A673 (cell line): ENCODE data around the gene MDK. TPM values are rescaled to one million over a fixed set of nuclear protein-coding genes. Genes with fewer than 3 reads are reported as not detected.

Experiments used
- BruUV-seq: library from RNA; stranded (reverse); fragments of 400-500 nt; replicated peaks from 2 replicates; lab custom pipeline; 2021; lab: Mats Ljungman, UMichigan
- CTCF ChIA-PET: fragments of 300-600 bp; sonication (Branson Sonifier 250); formaldehyde crosslinking; loops from one replicate; lab custom pipeline; 2022; ENCODE audit warnings: antibody characterized with exemption; lab: Charles Lee
- POLR2A ChIA-PET: fragments of 300-600 bp; sonication (Branson Sonifier 250); formaldehyde crosslinking; loops from one replicate; lab custom pipeline; 2022; ENCODE audit warnings: antibody characterized with exemption; ENCODE audit not compliant: low non-redundant PET; lab: Charles Lee
- DNase-seq: peaks from one replicate; pipeline ENCODE4 v3.0.0-alpha.2; 2015; ENCODE audit warnings: low spot score
- H3K27ac ChIP-seq: fragments of 200-600 bp; sonication (generic); 2 replicates; pipeline ENCODE4 v1.5.1; 2016; ENCODE audit warnings: mixed run types, low read depth, mild to moderate bottlenecking, mixed read lengths, antibody characterized with exemption, low read length; ENCODE audit not compliant: poor library complexity, severe bottlenecking
- H3K27me3 ChIP-seq: fragments of 200-600 bp; sonication (generic); replicated peaks from 2 replicates; pipeline ENCODE4 v1.6.1; 2017; ENCODE audit warnings: mixed run types, low read depth, mild to moderate bottlenecking, mixed read lengths, antibody characterized with exemption, low read length; ENCODE audit not compliant: insufficient read depth, poor library complexity
- H3K36me3 ChIP-seq: fragments of 200-600 bp; sonication (generic); 2 replicates; pipeline ENCODE4 v1.6.1; 2016; ENCODE audit warnings: mixed run types, mild to moderate bottlenecking, mixed read lengths, antibody characterized with exemption, low read length; ENCODE audit not compliant: insufficient read depth, poor library complexity, severe bottlenecking
- H3K4me1 ChIP-seq: fragments of 200-600 bp; sonication (generic); 2 replicates; pipeline ENCODE4 v1.6.1; 2017; ENCODE audit warnings: mixed run types, mild to moderate bottlenecking, mixed read lengths, antibody characterized with exemption, low read length; ENCODE audit not compliant: insufficient read depth, poor library complexity, severe bottlenecking
- H3K4me3 ChIP-seq: fragments of 200-600 bp; sonication (generic); 2 replicates; pipeline ENCODE4 v1.5.1; 2016; ENCODE audit warnings: low read depth, mixed run types, mild to moderate bottlenecking, mixed read lengths, low read length; ENCODE audit not compliant: poor library complexity, severe bottlenecking
- H3K9me3 ChIP-seq: fragments of 200-600 bp; sonication (generic); 2 replicates; pipeline ENCODE4 v1.6.1; 2016; ENCODE audit warnings: mixed run types, low read depth, mild to moderate bottlenecking, mixed read lengths, antibody characterized with exemption, low read length; ENCODE audit not compliant: poor library complexity, severe bottlenecking
- EZH2 ChIP-seq: fragments of 200-600 bp; sonication (generic); IDR thresholded peaks from 2 replicates; pipeline ENCODE4 v1.6.1; 2017; ENCODE audit warnings: borderline replicate concordance, low read depth, mild to moderate bottlenecking, mixed read lengths, antibody characterized with exemption, low read length; ENCODE audit not compliant: poor library complexity, severe bottlenecking
- intact Hi-C: fragments of 100-400 bp; cut with micrococcal nuclease; formaldehyde crosslinking; loops from one replicate; pipeline ENCODE4 v1.10.0; 2022; ENCODE audit not compliant: unreplicated experiment
- total RNA-seq: library from RNA; stranded (reverse); gene quantifications from 2 replicates; pipeline ENCODE4 v1.2.3, GENCODE V29; 2021
- TF ChIP-seq, protein P1 (sequence below): fragments of 300-800, 200-600 bp; sonication (generic); conservative IDR thresholded peaks from 2 replicates; pipeline ENCODE4 v1.5.1; 2017; ENCODE audit warnings: low read depth, mild to moderate bottlenecking, antibody characterized with exemption, low read length, moderate library complexity, mixed read lengths

Gene MDK
- total RNA-seq, 1 experiment from 2014 or later, result 252 TPM

DNA sequence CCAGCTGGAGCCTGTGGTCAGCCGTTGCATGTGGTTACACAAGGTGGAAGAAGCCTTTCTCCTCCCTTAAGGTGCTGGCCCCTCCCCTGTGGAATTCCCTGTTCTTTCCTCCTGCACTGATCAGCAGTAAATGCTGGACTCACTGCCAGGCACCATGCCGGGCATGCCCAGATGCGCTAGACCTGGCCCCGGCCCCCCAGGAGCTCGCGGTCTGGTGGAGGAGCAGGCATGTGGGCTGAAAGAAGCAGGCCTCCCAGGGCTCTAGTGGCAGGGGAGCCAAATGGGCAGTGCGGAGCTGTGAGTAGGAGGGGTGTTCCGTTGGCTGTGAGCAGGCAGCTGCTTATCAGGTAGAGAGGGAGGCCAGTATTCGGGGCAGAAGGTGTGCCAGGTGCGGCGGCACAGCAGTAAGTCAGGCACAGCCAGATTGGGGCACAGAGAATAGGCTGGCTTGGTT is 24.0 kb upstream of the MDK start:
- Histone ChIP-seq H3K4me3 (no peak overlapping the region), H3K36me3 (peaks cover 9% of the 10 kb centered on the region), H3K27me3 (no peaks in the 10 kb centered on the region), H3K9me3 (no peaks in the 10 kb centered on the region), H3K27ac (peak overlapping the region; percentile 15), H3K4me1 (peaks cover 46% of the 10 kb centered on the region)
- ChIA-PET CTCF (interaction anchor here (0.7 to 1.5 kb wide), 2 partner anchors 10 to 12 kb away, joined by 3 to 5 read pairs; partner anchors contain the start of gene DGKZ), POLR2A (interaction anchor here (0.6 kb wide), 1 partner anchor 33 kb away, joined by 6 read pairs; no protein-coding TSS in a partner anchor)
- no peak for TF ChIP-seq EZH2
- no TSS peak for BruUV-seq
- intact Hi-C loops, result no loop called here
- no peak for DNase-seq

DNA sequence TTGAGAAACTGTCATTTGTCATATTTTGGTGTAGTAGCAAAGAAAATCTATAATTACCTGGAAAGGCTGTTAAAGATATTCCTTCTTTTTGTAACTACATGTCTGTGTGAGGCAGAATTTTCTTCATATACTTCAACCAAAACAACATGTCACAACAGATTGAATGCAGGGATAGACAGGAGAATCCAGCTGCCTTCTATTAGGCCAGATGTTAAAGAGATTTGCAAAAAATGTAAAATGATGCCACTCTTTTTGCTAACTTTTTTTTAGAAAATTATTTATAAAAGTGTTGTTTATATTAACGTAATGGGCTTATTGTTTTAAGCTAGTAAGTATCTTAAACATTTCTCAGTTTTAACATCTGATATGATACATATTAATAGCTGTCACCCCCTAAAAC is 21.5 kb upstream of the MDK start:
- TF ChIP-seq EZH2, result no peak
- TF ChIP-seq, protein P1, sequence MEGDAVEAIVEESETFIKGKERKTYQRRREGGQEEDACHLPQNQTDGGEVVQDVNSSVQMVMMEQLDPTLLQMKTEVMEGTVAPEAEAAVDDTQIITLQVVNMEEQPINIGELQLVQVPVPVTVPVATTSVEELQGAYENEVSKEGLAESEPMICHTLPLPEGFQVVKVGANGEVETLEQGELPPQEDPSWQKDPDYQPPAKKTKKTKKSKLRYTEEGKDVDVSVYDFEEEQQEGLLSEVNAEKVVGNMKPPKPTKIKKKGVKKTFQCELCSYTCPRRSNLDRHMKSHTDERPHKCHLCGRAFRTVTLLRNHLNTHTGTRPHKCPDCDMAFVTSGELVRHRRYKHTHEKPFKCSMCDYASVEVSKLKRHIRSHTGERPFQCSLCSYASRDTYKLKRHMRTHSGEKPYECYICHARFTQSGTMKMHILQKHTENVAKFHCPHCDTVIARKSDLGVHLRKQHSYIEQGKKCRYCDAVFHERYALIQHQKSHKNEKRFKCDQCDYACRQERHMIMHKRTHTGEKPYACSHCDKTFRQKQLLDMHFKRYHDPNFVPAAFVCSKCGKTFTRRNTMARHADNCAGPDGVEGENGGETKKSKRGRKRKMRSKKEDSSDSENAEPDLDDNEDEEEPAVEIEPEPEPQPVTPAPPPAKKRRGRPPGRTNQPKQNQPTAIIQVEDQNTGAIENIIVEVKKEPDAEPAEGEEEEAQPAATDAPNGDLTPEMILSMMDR, result no peak
- no TSS peak for BruUV-seq
- H3K27me3 ChIP-seq, result no peaks in the 10 kb centered on the region
- intact Hi-C loops, result no loop called here
- H3K36me3 ChIP-seq, result peaks cover 4% of the 10 kb centered on the region
- peaks cover 25% of the 10 kb centered on the region for H3K4me1 ChIP-seq
- CTCF ChIA-PET, result interaction anchor here (0.6 to 1.8 kb wide), 5 partner anchors 8 to 122 kb away, joined by 3 to 27 read pairs (median 6); no protein-coding TSS in a partner anchor
- POLR2A ChIA-PET, result interaction anchor here (0.6 kb wide), 1 partner anchor 329 kb away, joined by 12 read pairs; no protein-coding TSS in a partner anchor
- no peaks in the 10 kb centered on the region for H3K9me3 ChIP-seq
- H3K4me3 ChIP-seq, result no peak overlapping the region
- peak overlapping the region; percentile 1 for H3K27ac ChIP-seq
- DNase-seq, result no peak

DNA sequence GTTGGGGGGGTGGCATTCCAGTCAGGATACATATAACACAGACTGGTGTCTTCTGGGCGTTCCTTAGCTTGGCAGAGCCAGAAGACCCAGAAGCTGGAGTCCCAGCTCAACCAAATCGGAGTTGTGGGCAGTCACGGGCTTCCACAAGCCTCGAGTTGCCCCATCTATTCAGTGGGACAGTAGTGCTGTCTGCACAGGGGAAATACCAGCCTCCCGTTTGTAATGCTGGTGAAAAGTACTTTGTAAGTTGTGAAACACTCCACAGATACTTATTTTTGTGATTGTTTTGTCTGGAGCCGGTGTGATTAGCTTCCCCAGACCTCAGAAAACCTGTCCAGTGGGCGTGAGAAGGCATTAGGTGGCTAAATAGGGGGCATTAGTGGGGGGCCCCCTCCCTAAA is 20.6 kb upstream of the MDK start:
- intact Hi-C loops, result no loop called here
- no TSS peak for BruUV-seq
- ChIA-PET CTCF (interaction anchor here (0.9 to 1.8 kb wide), 5 partner anchors 9 to 31 kb away, joined by 4 to 27 read pairs (median 4); partner anchors contain the start of gene DGKZ), POLR2A (interaction anchor here (1.0 kb wide), 1 partner anchor 9 kb away, joined by 3 read pairs; no protein-coding TSS in a partner anchor)
- Histone ChIP-seq H3K36me3 (peaks cover 4% of the 10 kb centered on the region), H3K27me3 (no peaks in the 10 kb centered on the region), H3K4me3 (peak overlapping the region; percentile 20), H3K27ac (peak overlapping the region; percentile 85), H3K4me1 (peaks cover 25% of the 10 kb centered on the region), H3K9me3 (no peaks in the 10 kb centered on the region)
- no peak for DNase-seq
- no peak for TF ChIP-seq EZH2

DNA sequence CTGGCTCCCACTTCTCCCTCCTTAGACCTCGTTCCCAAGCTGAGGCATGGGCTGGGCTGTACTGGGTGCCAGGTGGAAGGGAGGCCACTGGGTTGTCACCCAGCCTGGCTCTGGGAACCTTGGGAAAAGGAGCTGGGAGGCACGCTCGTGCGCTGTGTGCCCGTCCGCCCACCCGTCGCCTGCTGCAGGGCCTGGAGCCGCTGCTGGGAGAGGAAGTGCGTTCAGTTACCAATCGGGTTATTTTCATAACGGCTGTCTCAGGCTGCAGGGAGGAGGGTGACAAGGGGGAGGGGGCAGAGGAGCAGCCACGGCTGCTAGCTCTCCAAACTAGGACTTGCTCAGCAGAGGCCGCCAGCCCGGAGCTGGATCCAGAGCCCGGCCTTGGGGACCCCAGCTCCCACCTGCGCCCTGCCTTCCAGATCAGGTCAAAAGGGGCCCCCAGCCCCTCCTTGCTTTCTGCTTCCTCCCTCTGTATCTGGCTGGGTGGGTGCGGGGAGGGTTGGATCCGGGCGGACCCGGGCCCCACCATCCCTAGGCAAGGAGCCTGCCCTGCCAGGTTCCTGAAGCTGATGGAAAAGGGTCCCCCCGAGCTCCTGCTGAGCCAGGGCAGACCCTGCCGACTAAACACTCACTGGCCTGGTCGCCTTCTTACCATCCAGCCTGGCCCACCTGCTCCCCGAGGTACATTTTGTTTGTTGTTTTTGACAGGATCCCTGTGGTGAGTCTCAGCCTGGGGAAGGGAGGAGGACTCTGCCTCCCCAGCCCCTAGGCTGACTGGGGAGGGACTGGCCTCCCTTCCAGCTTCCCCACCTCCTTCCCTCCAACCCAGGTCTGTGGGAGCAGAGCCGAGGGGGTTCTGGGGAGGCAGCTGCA is 19.9 kb upstream of the MDK start:
- peak overlapping the region; percentile 85 for H3K27ac ChIP-seq
- ChIA-PET POLR2A (interaction anchor here (1.0 kb wide), 1 partner anchor 9 kb away, joined by 3 read pairs; no protein-coding TSS in a partner anchor), CTCF (interaction anchor here (0.5 to 1.8 kb wide), 6 partner anchors 10 to 1092 kb away, joined by 3 to 27 read pairs (median 4); partner anchors contain the start of gene DGKZ)
- no peaks in the 10 kb centered on the region for H3K36me3 ChIP-seq
- TF ChIP-seq EZH2, result no peak
- TF ChIP-seq, protein P1, result no peak
- peaks cover 25% of the 10 kb centered on the region for H3K4me1 ChIP-seq
- peak; percentile 97 for DNase-seq
- no peaks in the 10 kb centered on the region for H3K9me3 ChIP-seq
- no TSS peak for BruUV-seq
- H3K4me3 ChIP-seq, result peak overlapping the region; percentile 20
- no peaks in the 10 kb centered on the region for H3K27me3 ChIP-seq
- intact Hi-C loops, result no loop called here
